ENCODE data around the gene FBXO46. TPM values are rescaled to one million over a fixed set of nuclear protein-coding genes. Genes with fewer than 3 reads are reported as not detected.

FBXO46 gene
- total and polyA plus RNA-seq, 2 of the 4 experiments (the other 2 are of a cell fraction) = 3.0 to 6.8 TPM

DNA sequence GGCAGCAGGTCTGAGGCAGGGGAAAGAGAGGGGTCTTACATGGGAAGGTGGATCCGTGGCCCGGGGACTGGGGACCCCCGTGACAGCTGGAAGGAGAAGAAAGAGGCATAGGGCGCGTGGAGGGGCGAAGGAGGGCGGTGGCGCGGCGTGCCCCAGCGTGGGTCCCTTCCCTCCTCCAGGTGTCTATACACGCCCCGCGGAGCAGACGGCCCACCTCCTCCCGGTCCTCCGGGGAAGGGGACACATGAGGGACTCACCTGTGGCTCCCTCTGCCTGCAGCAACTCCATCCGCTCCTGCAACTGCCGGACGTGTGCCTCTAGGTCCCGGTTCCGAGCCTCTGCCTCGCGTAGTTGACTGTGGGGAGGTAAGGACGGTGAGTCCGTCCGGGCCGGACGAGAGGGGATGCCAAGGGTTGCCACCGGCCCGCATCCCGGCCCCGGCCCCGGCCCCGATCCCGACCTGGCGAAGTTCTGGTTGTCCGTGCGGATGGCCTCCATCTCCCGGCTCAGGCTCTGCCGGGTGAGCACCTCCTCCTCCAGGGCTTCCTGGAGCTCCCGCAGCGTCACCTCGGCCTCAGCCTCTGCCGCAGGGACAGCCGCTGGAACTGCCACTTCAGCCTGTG lies 40.7 kb upstream of the FBXO46 start:
- Histone ChIP-seq H4K5ac (ENCODE audit: low read depth, low read length) (no peak overlapping the region), H2BK20ac (ENCODE audit: low read depth, low read length) (no peak overlapping the region), H3K9ac (ENCODE audit: low read depth, low read length) (no peak overlapping the region), H4K8ac (ENCODE audit: low read depth in 2 of 2, low read length in 2 of 2) (no peak overlapping the region), H3K79me1 (ENCODE audit: low read depth in 1 of 2, low read length in 2 of 2) (peaks cover 4 to 9% of the 10 kb centered on the region in 2 experiments; a peak in 2 of 4 replicates), H3K27ac (ENCODE audit: insufficient read depth, low read length) (no peak overlapping the region), H3K36me3 (ENCODE audit: control insufficient read depth, insufficient read depth, low read length) (peaks cover 12% of the 10 kb centered on the region; the same call in 1 of the 2 replicates), H3K56ac (ENCODE audit: extremely low read depth, insufficient read depth, low read length) (no peak overlapping the region), H2BK120ac (ENCODE audit: low read depth, low read length) (no peak overlapping the region), H2AK5ac (ENCODE audit: low read depth, low read length) (no peak overlapping the region), H3K4me2 (ENCODE audit: low read depth, low read length) (no peak overlapping the region), H3K18ac (ENCODE audit: low read depth, low read length) (no peak overlapping the region), H3K14ac (replicated peaks; ENCODE audit: low read depth, low read length) (no peak overlapping the region), H2AK9ac (replicated peaks; ENCODE audit: low read depth, low read length, poor library complexity) (peak overlapping the region; percentile 93), H3K4ac (ENCODE audit: low read depth, low read length) (no peak overlapping the region), H2BK15ac (ENCODE audit: low read depth, low read length) (no peak overlapping the region), H4K91ac (ENCODE audit: insufficient read depth, low read depth, low read length) (no peak overlapping the region), H3K9me3 (ENCODE audit: control insufficient read depth, insufficient read depth, low read length) (no peaks in the 10 kb centered on the region), H3K9me1 (ENCODE audit: insufficient read depth, low read length) (no peaks in the 10 kb centered on the region; the same call in 1 of the 2 replicates), H3K23ac (ENCODE audit: low read depth, low read length) (no peak overlapping the region), H2BK5ac (ENCODE audit: low read depth, low read length, poor library complexity, severe bottlenecking) (no peak overlapping the region), H4K20me1 (ENCODE audit: insufficient read depth, low read length) (peaks cover 12% of the 10 kb centered on the region), H2AFZ (replicated peaks; ENCODE audit: low read length, poor library complexity) (peak overlapping the region; percentile 80), H3K27me3 (ENCODE audit: control insufficient read depth, insufficient read depth, low read length) (no peaks in the 10 kb centered on the region), H3K4me3 (ENCODE audit: insufficient read depth, low read depth, low read length) (no peak overlapping the region), H3K4me1 (ENCODE audit: control insufficient read depth, insufficient read depth, low read length) (peaks cover 6% of the 10 kb centered on the region)
- no peak for DNase-seq
- ChIA-PET POLR2A (ENCODE audit: unreplicated experiment) (interaction anchor here (0.7 kb wide), 1 partner anchor 11 kb away, joined by 16 read pairs; the partner anchor contains the start of gene DMPK), CTCF (interaction anchor here (1.0 to 3.0 kb wide), 4 partner anchors 11 to 92 kb away, joined by 3 to 24 read pairs (median 5); partner anchors contain the start of gene DMPK)
- in situ Hi-C loops (cut with MboI; ENCODE audit: low sequenced_read_pairs) (no loop called here), dilution Hi-C loops (cut with HindIII; ENCODE audit: low sequenced_read_pairs, unreplicated experiment) (no loop called here), intact Hi-C loops (cut with micrococcal nuclease) (no loop called here)
- BruUV-seq (replicated peaks) = no TSS peak
- whole genome bisulfite sequencing, 2 experiments (ENCODE audit: extremely low coverage in 2 of 2, insufficient read length in 1 of 2) = 86% methylated on average over 26 of the region's 46 CpGs; no CpG with 5 or more reads in 1 of the 2 experiments
- ATAC-seq (ENCODE audit: low read depth) = no peak
- TF ChIP-seq, protein P1, sequence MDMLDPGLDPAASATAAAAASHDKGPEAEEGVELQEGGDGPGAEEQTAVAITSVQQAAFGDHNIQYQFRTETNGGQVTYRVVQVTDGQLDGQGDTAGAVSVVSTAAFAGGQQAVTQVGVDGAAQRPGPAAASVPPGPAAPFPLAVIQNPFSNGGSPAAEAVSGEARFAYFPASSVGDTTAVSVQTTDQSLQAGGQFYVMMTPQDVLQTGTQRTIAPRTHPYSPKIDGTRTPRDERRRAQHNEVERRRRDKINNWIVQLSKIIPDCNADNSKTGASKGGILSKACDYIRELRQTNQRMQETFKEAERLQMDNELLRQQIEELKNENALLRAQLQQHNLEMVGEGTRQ (IDR thresholded peaks at IDR 0.05; ENCODE audit: low read depth, low read length) = no peak
- TF ChIP-seq CHD1 (IDR thresholded peaks at IDR 0.05; ENCODE audit: low read depth, low read length) (no peak), RFX5 (IDR thresholded peaks at IDR 0.05; ENCODE audit: low read depth, low read length) (no peak), CEBPB (IDR thresholded peaks at IDR 0.05; ENCODE audit: low read depth, low read length) (no peak), POLR2A (IDR thresholded peaks at IDR 0.05; ENCODE audit: low read depth, low read length) (no peak), MAFK (IDR thresholded peaks at IDR 0.05; ENCODE audit: low read depth, low read length) (no peak), MAZ (IDR thresholded peaks at IDR 0.05; ENCODE audit: borderline replicate concordance, low read depth, low read length) (no peak), NFE2L2 (IDR thresholded peaks at IDR 0.05; ENCODE audit: low read depth, low read length) (no peak), FOS (IDR thresholded peaks at IDR 0.05; ENCODE audit: low read depth, low read length) (no peak)
- TF ChIP-seq, protein P2, sequence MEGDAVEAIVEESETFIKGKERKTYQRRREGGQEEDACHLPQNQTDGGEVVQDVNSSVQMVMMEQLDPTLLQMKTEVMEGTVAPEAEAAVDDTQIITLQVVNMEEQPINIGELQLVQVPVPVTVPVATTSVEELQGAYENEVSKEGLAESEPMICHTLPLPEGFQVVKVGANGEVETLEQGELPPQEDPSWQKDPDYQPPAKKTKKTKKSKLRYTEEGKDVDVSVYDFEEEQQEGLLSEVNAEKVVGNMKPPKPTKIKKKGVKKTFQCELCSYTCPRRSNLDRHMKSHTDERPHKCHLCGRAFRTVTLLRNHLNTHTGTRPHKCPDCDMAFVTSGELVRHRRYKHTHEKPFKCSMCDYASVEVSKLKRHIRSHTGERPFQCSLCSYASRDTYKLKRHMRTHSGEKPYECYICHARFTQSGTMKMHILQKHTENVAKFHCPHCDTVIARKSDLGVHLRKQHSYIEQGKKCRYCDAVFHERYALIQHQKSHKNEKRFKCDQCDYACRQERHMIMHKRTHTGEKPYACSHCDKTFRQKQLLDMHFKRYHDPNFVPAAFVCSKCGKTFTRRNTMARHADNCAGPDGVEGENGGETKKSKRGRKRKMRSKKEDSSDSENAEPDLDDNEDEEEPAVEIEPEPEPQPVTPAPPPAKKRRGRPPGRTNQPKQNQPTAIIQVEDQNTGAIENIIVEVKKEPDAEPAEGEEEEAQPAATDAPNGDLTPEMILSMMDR (conservative IDR thresholded peaks at IDR 0.05; ENCODE audit: low read depth, low read length) = no peak

Data from IMR-90 (cell line).